OCI-LY3 (cell line): Measurements from ENCODE around the gene CPAMD8.

ENCODE experiments used
- CTCF ChIP-seq: fragments of 200-600, 300-600 bp; sonication (generic); IDR thresholded peaks from 2 replicates; pipeline ENCODE4 v1.5.1; 2014; ENCODE audit warnings: antibody characterized with exemption, low read length, low read depth
- EZH2phosphoT487 ChIP-seq: fragments of 200-600 bp; shearing (Covaris generic); IDR thresholded peaks from 2 replicates; pipeline ENCODE4 v1.6.1; 2018; ENCODE audit warnings: antibody characterized with exemption, mixed run types, low read depth

- no peak for TF ChIP-seq CTCF
- TF ChIP-seq EZH2phosphoT487: no peak
Observed at GRCh38 chr19:16869331-16869972, 157.2 kb downstream of the CPAMD8 start.
